GM18507 (cell line): Measurements from ENCODE around the gene CCDC159.
"Not testable (repeated sequence)": the region's sequence is repeated elsewhere in the genome, so short reads cannot be mapped to it uniquely, and the experiment has no call there.

Experiments
- DNase-seq: peaks from one replicate; pipeline ENCODE4 v3.0.0; 2011; ENCODE audit warnings: low read depth; ENCODE audit not compliant: insufficient read length; ENCODE audit errors: extremely low spot score
- FAIRE-seq: peaks from 2 replicates; lab custom pipeline; 2011; peaks lifted over from hg19 to GRCh38; lab: Jason Lieb, UNC

The CCDC159 gene

DNA sequence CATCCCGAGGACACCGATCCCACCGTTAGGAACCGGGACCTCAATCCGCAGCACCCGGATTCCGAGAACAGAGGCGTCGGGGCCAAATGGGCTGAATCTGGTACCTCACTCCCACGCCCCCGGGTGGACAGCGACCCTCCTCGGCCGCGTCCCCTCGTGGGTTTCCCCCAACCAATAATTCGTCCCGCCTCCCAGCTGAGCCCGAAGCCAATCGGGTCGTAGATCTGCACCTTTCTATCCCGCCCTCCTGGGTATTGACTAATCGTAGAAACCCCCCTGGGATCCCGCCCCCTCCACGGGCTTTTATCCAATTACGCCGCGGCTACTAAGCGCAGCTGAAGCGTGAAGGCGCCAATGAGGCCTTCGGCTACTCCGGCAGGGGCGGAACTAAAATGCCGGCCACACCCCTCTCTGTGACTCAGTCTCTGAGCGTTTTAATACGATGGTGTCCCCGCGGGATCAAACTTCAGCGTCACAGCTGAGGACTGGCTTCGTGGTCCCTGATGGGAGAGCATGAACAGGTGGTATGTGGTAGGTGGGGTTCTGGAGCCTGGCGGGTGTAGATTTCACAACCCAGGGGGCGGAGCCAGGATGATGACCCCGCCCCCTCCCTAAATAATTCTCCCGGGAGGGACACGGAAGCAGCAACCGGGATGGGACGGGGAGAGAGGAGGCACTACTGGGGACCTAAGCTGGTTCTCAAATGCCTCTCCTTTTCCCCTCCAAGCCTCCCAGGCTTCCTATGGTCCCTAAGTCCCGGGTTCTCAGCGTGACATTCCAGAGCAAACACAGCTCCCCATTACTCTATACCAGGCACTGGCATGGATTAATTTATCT is at the start of gene CCDC159, which contains the start of gene TMEM205:
CCDC159 (plus strand) TSS at position 416 of the 837 bp plus-strand sequence; CDS start at position 504, 88 bp downstream.
TMEM205 (minus strand) TSS at position 165 of the 837 bp plus-strand sequence. CDS start 649 bp downstream, outside the sequence.
- FAIRE-seq (peak; percentile 99), DNase-seq (peak; percentile 94)

GRCh38 chr19:11299946-11300810 is 46.1 kb upstream of the CCDC159 start:
- FAIRE-seq: no peak

GRCh38 chr19:11300811-11301120 is 45.6 kb upstream of the CCDC159 start:
- DNase-seq (no peak), FAIRE-seq (no peak)

More at GRCh38 chr19:11299946-11300810, 46.1 kb upstream of the CCDC159 start:
- no peak for DNase-seq

GRCh38 chr19:11304936-11305335 is 41.4 kb upstream of the CCDC159 start:
- no peak for FAIRE-seq

GRCh38 chr19:11306337-11306736 is 40.0 kb upstream of the CCDC159 start:
- no peak for DNase-seq
- no peak for FAIRE-seq

More at GRCh38 chr19:11304936-11305335, 41.4 kb upstream of the CCDC159 start:
- DNase-seq: no peak

- not testable (repeated sequence) for FAIRE-seq
Measured at GRCh38 chr19:11320278-11320995, 25.9 kb upstream of the CCDC159 start.

DNA sequence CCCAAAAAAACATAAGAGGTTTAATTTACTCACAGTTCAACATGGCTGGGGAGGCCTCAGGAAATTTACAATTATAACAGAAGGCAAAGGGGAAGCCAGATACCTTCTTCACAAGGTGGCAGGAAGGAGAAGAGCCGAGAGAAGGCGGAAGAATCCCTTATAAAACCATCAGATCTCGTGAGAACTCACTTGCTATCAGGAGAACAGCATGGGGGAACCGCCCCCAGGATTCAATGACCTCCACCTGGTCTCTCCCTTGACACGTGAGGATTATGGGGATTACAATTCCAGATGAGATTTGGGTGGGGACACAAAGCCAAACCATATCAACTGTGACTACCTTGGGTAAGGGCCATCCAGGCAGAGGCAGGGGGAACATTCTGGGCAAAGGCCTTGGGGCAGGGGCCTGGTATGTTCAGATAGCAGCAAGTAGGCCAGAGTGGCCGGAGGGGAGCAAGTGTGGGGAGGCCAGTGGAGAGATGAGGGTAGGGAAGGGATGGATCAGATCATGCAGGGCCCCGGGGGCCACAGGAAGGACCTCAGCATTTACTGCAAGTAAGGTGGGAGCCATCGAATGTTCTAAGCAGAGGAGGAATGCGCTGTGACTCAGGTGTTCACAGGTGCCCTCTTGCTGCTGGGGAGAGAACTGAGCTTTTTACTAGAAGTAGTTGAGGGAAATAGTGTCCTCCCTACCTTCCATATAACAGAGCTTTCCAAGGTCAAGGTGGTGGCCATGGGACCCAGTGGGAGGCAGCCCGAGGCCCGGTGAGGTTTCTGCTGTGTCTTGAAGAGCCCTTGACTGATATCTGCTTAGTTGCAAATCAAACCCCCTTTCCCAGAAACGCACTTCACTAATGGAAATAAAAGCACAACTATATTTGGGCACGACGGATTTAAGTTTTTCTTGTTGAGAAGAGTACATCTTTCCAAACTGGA is 24.9 kb upstream of the CCDC159 start:
- FAIRE-seq (no peak), DNase-seq (no peak)

More at GRCh38 chr19:11320278-11320995, 25.9 kb upstream of the CCDC159 start:
- DNase-seq: not testable (repeated sequence)

- DNase-seq (no peak), FAIRE-seq (peak; percentile 12)
Measured at GRCh38 chr19:11322269-11323024, 23.9 kb upstream of the CCDC159 start.

DNA sequence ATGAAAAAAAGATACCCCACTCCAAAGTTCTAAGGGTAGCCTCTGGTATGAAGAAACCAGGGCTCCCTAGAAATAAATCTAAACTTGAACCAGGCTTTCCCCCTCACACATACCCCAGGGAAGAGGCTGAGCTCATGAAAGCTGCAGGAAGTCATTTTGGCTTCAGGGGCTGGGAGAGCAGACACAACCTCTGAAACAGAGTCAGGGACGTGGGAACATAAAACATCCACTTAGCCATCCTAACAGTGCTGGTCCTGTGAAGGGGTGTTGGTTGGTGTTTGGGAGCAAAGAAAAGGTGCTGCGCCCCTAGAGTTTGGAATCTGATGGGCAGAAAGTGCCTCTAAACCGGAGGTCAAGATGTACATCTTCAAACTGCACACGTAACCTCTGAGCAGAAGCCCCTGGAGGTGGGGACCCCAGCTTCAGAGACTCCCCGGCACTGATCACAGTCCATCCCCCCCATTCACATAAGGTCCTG is 22.7 kb upstream of the CCDC159 start:
- no peak for DNase-seq
- FAIRE-seq: no peak

DNA sequence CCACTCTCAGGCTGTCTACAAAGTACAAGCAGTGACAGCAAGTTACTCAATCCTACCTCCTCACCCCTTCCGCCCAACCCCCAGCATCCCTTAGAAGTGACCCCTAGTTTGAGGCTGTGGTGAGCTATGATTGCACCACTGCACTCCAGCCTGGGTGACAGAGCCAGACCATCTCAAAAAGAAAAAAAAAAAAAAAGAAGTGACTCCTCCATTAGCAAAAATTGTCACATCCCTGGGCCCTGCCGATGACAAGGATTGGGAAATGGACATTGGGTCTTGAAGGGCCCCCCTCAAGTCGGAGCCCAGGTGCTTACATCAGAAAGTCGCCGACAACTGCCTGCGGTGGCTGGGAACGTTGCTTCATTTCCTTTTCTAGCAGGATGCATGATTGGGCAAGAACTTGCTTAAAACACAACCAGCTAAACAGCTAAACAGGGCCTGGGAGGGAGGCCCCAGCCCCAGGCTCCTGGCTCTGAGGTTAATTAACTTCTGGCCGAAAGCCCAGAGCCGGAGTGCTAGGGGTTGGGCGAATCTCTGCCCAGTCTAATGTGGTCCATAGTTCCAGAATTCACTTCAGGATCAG is 22.1 kb upstream of the CCDC159 start:
- FAIRE-seq (no peak), DNase-seq (no peak)

GRCh38 chr19:11324748-11325389 is 21.4 kb upstream of the CCDC159 start:
- no peak for DNase-seq

GRCh38 chr19:11325544-11325943 is 20.8 kb upstream of the CCDC159 start:
- no peak for DNase-seq
- no peak for FAIRE-seq

More at GRCh38 chr19:11324748-11325389, 21.4 kb upstream of the CCDC159 start:
- FAIRE-seq: no peak

DNA sequence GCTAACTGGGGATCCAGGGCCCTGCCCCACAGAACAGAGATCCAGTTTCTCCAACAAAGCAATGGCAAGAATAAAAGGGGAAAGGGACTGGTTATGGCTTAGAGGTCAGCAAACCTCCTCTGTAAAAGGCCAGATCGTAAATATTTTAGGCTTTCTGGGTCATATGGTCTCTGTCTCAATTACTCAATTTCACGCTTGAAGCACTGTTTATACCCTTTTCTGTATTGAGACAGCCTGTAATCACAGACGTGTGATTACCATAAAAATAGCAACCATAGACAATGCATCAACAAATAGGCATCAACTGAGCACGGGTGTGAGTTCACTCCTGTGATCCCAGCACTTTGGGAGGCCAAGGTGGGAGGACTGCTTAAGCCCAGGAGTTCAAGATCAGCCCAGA is 16.2 kb upstream of the CCDC159 start:
- FAIRE-seq: no peak
- no peak for DNase-seq

- no peak for DNase-seq
- no peak for FAIRE-seq
Measured at GRCh38 chr19:11331502-11331901, 14.8 kb upstream of the CCDC159 start.

- no peak for DNase-seq
- no peak for FAIRE-seq
Measured at GRCh38 chr19:11332822-11333221, 13.5 kb upstream of the CCDC159 start.

DNA sequence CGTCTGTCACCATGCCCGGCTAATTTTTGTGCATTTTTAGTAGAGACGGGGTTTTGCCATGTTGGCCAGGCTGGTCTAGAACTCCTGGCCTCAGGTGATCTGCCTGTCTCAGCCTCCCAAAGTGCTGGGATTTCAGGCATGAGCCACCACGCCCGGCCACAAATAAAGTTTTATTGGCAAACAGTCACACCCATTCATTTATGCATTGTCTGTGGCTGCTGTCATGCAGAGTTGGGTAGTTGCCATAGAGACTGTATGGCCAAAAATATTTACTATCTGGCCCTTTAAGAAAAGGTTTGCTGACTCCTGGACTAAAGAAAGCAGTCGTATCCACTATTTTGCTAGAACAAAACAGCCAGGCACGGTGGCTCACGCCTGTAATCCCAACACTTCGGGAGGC is 12.5 kb upstream of the CCDC159 start:
- not testable (repeated sequence) for FAIRE-seq

More for the DNA sequence above, 12.5 kb upstream of the CCDC159 start:
- DNase-seq: not testable (repeated sequence)
